Suprapubic skin (tissue), 3 donors: Measurements from ENCODE around the gene PRMT1.

Source experiments
- CTCF ChIP-seq, 2 donors: fragments of 200-600 bp in 1 of 2; fragments of 450-650 bp in 1 of 2; sonication (generic) in 1 of 2; IDR thresholded peaks; one replicate each; pipeline ENCODE4 v1.5.1; 2016 to 2019; ENCODE audit warnings: antibody characterized with exemption in 2 of 2, mild to moderate bottlenecking in 1 of 2, moderate library complexity in 1 of 2
- EP300 ChIP-seq: sonication (generic); formaldehyde crosslinking; IDR thresholded peaks from one replicate; pipeline ENCODE4 v1.6.1; 2017; ENCODE audit warnings: antibody characterized with exemption

- TF ChIP-seq EP300 (no peak), CTCF (IDR thresholded peaks at IDR 0.05) (no peak)
Observed at GRCh38 chr19:49712397-49712859, 35.4 kb downstream of the PRMT1 start.
